OCI-LY1 (cell line): ENCODE data around the gene STAT5B.

Source experiments
- CTCF ChIP-seq: fragments of 200-600 bp; sonication (generic), shearing (Covaris generic); IDR thresholded peaks from 2 replicates; pipeline ENCODE4 v1.5.1; 2017; ENCODE audit warnings: mild to moderate bottlenecking, antibody characterized with exemption, low read length, moderate library complexity, mixed read lengths
- EZH2 ChIP-seq: fragments of 200-600 bp; sonication (generic), shearing (Covaris generic); IDR thresholded peaks from 2 replicates; pipeline ENCODE4 v1.8.0; 2017; ENCODE audit warnings: borderline replicate concordance, mixed run types, mild to moderate bottlenecking, antibody characterized with exemption, low read length, moderate library complexity, mixed read lengths

- TF ChIP-seq CTCF (no peak), EZH2 (no peak)
Measured at GRCh38 chr17:42171831-42172230, 104.4 kb downstream of the STAT5B start.
